Thyroid gland (tissue), 4 donors: ENCODE results near the gene DOCK8.

Experiments
- POLR2A ChIP-seq, 2 donors: fragments of 450-650 bp; IDR thresholded peaks; one replicate each; pipeline ENCODE4 v1.6.1; 2017; ENCODE audit warnings: antibody characterized with exemption in 2 of 2, mild to moderate bottlenecking in 2 of 2, moderate library complexity in 1 of 2
- TF ChIP-seq, protein P1 (sequence below), 6 experiments: fragments of 200-600 bp in 3 of 6; fragments of 450-650 bp in 3 of 6; sonication (generic) in 3 of 6; IDR thresholded peaks; one replicate each; pipeline ENCODE4 v1.5.1; 2016 to 2019; ENCODE audit warnings: antibody characterized with exemption in 6 of 6, mild to moderate bottlenecking in 2 of 6, inconsistent platforms in 1 of 6, moderate library complexity in 1 of 6

DNA sequence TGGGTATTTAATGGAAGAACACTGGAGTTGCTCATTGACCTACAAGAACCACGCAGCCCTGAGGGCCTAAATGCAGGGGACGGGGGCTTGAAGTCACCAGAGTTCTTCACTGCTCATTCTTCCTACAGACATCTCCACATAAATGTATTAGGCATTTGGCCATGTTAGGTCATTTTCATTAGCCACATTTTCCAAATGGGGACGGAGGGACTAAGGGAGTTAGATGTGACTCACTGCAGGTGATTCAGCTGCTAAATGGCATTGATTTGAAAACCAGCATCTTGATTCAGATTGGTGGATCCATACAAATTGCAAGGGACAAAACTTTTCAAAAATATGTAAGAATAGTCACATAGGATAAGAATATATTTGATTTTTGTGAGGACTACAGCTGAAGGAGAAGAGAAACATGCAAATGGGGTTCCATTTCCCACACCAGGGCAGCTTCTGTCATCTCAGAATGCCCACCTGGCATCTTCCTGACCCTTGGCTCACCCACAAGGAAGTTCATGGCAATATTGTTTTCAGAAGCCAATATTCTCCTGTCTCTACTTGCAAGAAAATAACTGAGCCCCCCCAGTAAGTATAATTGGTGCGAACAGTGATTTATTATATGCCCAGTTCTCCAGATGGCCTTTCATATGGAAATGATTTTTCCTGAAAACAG lies 264.8 kb downstream of the DOCK8 start:
- TF ChIP-seq, protein P1, sequence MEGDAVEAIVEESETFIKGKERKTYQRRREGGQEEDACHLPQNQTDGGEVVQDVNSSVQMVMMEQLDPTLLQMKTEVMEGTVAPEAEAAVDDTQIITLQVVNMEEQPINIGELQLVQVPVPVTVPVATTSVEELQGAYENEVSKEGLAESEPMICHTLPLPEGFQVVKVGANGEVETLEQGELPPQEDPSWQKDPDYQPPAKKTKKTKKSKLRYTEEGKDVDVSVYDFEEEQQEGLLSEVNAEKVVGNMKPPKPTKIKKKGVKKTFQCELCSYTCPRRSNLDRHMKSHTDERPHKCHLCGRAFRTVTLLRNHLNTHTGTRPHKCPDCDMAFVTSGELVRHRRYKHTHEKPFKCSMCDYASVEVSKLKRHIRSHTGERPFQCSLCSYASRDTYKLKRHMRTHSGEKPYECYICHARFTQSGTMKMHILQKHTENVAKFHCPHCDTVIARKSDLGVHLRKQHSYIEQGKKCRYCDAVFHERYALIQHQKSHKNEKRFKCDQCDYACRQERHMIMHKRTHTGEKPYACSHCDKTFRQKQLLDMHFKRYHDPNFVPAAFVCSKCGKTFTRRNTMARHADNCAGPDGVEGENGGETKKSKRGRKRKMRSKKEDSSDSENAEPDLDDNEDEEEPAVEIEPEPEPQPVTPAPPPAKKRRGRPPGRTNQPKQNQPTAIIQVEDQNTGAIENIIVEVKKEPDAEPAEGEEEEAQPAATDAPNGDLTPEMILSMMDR (IDR thresholded peaks at IDR 0.05): no peak
- no peak for TF ChIP-seq POLR2A (IDR thresholded peaks at IDR 0.05)
